Measurements from ENCODE around the gene B3GAT2. TPM values are rescaled to one million over a fixed set of nuclear protein-coding genes. Genes with fewer than 3 reads are reported as not detected.

The B3GAT2 gene
- total RNA-seq, 1 donor from 2014 or later = 0.08 TPM

- DNase-seq (ENCODE audit: low spot score) = no peak
- Mint-ChIP-seq H3K27me3 (ENCODE audit: unreplicated experiment) (no peaks in the 10 kb centered on the region), H3K36me3 (ENCODE audit: low read depth, unreplicated experiment) (no peaks in the 10 kb centered on the region), H3K27ac (ENCODE audit: unreplicated experiment) (no peak overlapping the region), H3K4me1 (ENCODE audit: unreplicated experiment) (peaks cover 3% of the 10 kb centered on the region), H3K4me3 (ENCODE audit: unreplicated experiment) (no peak overlapping the region), H3K9me3 (ENCODE audit: unreplicated experiment) (no peaks in the 10 kb centered on the region)
- TF ChIP-seq CTCF (IDR thresholded peaks at IDR 0.05; ENCODE audit: unreplicated experiment) = no peak
Observed at GRCh38 chr6:70813885-70814284, 143.0 kb downstream of the B3GAT2 start.

GRCh38 chr6:70811788-70812187 lies 145.1 kb downstream of the B3GAT2 start:
- no peaks in the 10 kb centered on the region for H3K27me3 Mint-ChIP-seq (ENCODE audit: unreplicated experiment)
- no peak overlapping the region for H3K27ac Mint-ChIP-seq (ENCODE audit: unreplicated experiment)
- H3K4me3 Mint-ChIP-seq (ENCODE audit: unreplicated experiment) = no peak overlapping the region
- no peak for TF ChIP-seq CTCF (IDR thresholded peaks at IDR 0.05; ENCODE audit: unreplicated experiment)
- no peak for DNase-seq (ENCODE audit: low spot score)
- no peaks in the 10 kb centered on the region for H3K36me3 Mint-ChIP-seq (ENCODE audit: low read depth, unreplicated experiment)
- no peaks in the 10 kb centered on the region for H3K4me1 Mint-ChIP-seq (ENCODE audit: unreplicated experiment)
- no peaks in the 10 kb centered on the region for H3K9me3 Mint-ChIP-seq (ENCODE audit: unreplicated experiment)
